SK-N-SH (cell line): Measurements from ENCODE around the gene RAB3GAP2. TPM values are rescaled to one million over a fixed set of nuclear protein-coding genes. Genes with fewer than 3 reads are reported as not detected.
"Not testable (repeated sequence)": the region's sequence is repeated elsewhere in the genome, so short reads cannot be mapped to it uniquely, and the experiment has no call there.

ENCODE experiments used
- CTCF ChIA-PET: fragments of 300-600, 350-600 bp; formaldehyde crosslinking; extraction: SDS; loops from one replicate; lab custom pipeline; 2021; lab: Yijun Ruan, JAX
- POLR2A ChIA-PET: fragments of 350-600 bp; sonication (Branson Sonifier 250); formaldehyde crosslinking; extraction: SDS; loops from one replicate; lab custom pipeline; 2020; ENCODE audit warnings: antibody characterized with exemption, inconsistent platforms; lab: Yijun Ruan, JAX
- DNase-seq: peaks from one replicate; pipeline ENCODE4 v3.0.0; 2012
- H2AFZ ChIP-seq: fragments of 200-600 bp; sonication (generic); 2 replicates; pipeline ENCODE4 v1.8.1; 2016; ENCODE audit warnings: antibody characterized with exemption, mild to moderate bottlenecking, low read depth
- H3F3A ChIP-seq: fragments of 200-600 bp; sonication (generic); replicated peaks from 2 replicates; pipeline ENCODE3; 2016; ENCODE audit warnings: antibody characterized with exemption, mild to moderate bottlenecking; ENCODE audit not compliant: insufficient read depth
- H3K27ac ChIP-seq, 2 experiments: fragments of 200-500 bp in 1 of 2; fragments of 200-600 bp in 1 of 2; sonication (Bioruptor generic) in 1 of 2; sonication (generic), shearing (Covaris generic) in 1 of 2; 2 replicates each; pipeline versions ENCODE4 v1.5.1 to v1.6.1; 2014 to 2016; ENCODE audit warnings: low read depth in 2 of 2, inconsistent platforms in 1 of 2, low read length in 1 of 2, mild to moderate bottlenecking in 1 of 2, mixed read lengths in 1 of 2
- H3K27me3 ChIP-seq: fragments of 200-600 bp; sonication (generic), shearing (Covaris generic); 2 replicates; pipeline ENCODE4 v1.6.1; 2016; ENCODE audit warnings: mixed run types; ENCODE audit not compliant: insufficient read depth
- H3K36me3 ChIP-seq, 2 experiments: fragments of 200-500 bp in 1 of 2; fragments of 200-600 bp in 1 of 2; sonication (Bioruptor generic) in 1 of 2; sonication (generic) in 1 of 2; replicated peaks in 1 of 2; 2 replicates each; pipeline versions ENCODE3 to v1.5.1; 2014 to 2016; ENCODE audit warnings: low read length in 1 of 2, mild to moderate bottlenecking in 1 of 2; ENCODE audit not compliant: insufficient read depth in 2 of 2, control insufficient read depth in 1 of 2
- H3K4me1 ChIP-seq, 2 experiments: fragments of 200-500 bp in 1 of 2; fragments of 200-600 bp in 1 of 2; sonication (Bioruptor generic) in 1 of 2; sonication (generic), shearing (Covaris generic) in 1 of 2; 2 replicates each; pipeline versions ENCODE4 v1.5.1 to v1.6.1; 2014 to 2016; ENCODE audit warnings: low read depth in 1 of 2, low read length in 1 of 2, mixed run types in 1 of 2; ENCODE audit not compliant: insufficient read depth in 2 of 2, control insufficient read depth in 1 of 2
- H3K4me2 ChIP-seq: fragments of 200-600 bp; sonication (generic), shearing (Covaris generic); 2 replicates; pipeline ENCODE4 v1.6.1; 2017; ENCODE audit warnings: mixed run types
- H3K4me3 ChIP-seq, 2 experiments: fragments of 200-500 bp in 1 of 2; fragments of 200-600 bp in 1 of 2; sonication (Bioruptor generic) in 1 of 2; sonication (generic), shearing (Covaris generic) in 1 of 2; 2 replicates each; pipeline versions ENCODE4 v1.5.1 to v1.8.1; 2014 to 2016; ENCODE audit warnings: low read depth in 2 of 2, inconsistent platforms in 1 of 2, low read length in 1 of 2, mild to moderate bottlenecking in 1 of 2, mixed read lengths in 1 of 2, moderate library complexity in 1 of 2
- H3K79me2 ChIP-seq: fragments of 200-600 bp; sonication (generic); 2 replicates; pipeline ENCODE4 v1.8.1; 2017; ENCODE audit warnings: mild to moderate bottlenecking; ENCODE audit not compliant: insufficient read depth
- H3K9ac ChIP-seq: fragments of 200-600 bp; sonication (generic); 2 replicates; pipeline ENCODE4 v1.6.1; 2017; ENCODE audit warnings: mixed run types
- H3K9me2 ChIP-seq: fragments of 200-600 bp; sonication (generic); 2 replicates; pipeline ENCODE4 v1.6.1; 2017; ENCODE audit warnings: mixed run types
- H3K9me3 ChIP-seq: fragments of 200-600 bp; sonication (generic); 2 replicates; pipeline ENCODE4 v1.6.1; 2017; ENCODE audit warnings: mixed run types, mild to moderate bottlenecking, moderate library complexity
- H4K20me1 ChIP-seq: fragments of 200-600 bp; sonication (generic); 2 replicates; pipeline ENCODE4 v1.6.1; 2017; ENCODE audit warnings: mild to moderate bottlenecking, mixed run types; ENCODE audit not compliant: insufficient read depth
- JUND ChIP-seq: IDR thresholded peaks from 2 replicates; pipeline ENCODE4 v1.4.0; 2012
- MEF2A ChIP-seq: IDR thresholded peaks from 2 replicates; pipeline ENCODE4 v1.4.0; 2012; ENCODE audit warnings: low read depth, borderline replicate concordance
- MXI1 ChIP-seq: IDR thresholded peaks from 2 replicates; pipeline ENCODE4 v1.6.1; 2012; ENCODE audit warnings: mild to moderate bottlenecking, low read depth, low read length, improper control_type of control experiment
- NFIC ChIP-seq: IDR thresholded peaks from 2 replicates; pipeline ENCODE4 v1.4.0; 2012; ENCODE audit warnings: borderline replicate concordance
- RAD21 ChIP-seq: IDR thresholded peaks from 2 replicates; pipeline ENCODE4 v1.6.1; 2012; ENCODE audit warnings: mild to moderate bottlenecking, low read length
- RFX5 ChIP-seq: IDR thresholded peaks from 2 replicates; pipeline ENCODE4 v1.6.1; 2012; ENCODE audit warnings: mild to moderate bottlenecking, improper control_type of control experiment, low read length
- SMC3 ChIP-seq: IDR thresholded peaks from 2 replicates; pipeline ENCODE4 v1.6.1; 2012; ENCODE audit warnings: low read depth, low read length, improper control_type of control experiment
- TEAD4 ChIP-seq: IDR thresholded peaks from 2 replicates; pipeline ENCODE4 v1.4.0; 2012; ENCODE audit warnings: mild to moderate bottlenecking, borderline replicate concordance; ENCODE audit not compliant: insufficient read depth
- WGBS: methylation state at CpG from one replicate; pipeline ENCODE4 v1.1.6; 2017; ENCODE audit warnings: low lambda C conversion rate; 5-methylcytosine and 5-hydroxymethylcytosine counted together
- polyA plus RNA-seq, 3 experiments: library from polyadenylated mRNA; depleted of rRNA; stranded (reverse); fragments of >200 nt; gene quantifications; 2 replicates each; pipeline ENCODE4 v1.2.3, GENCODE V29; 2012
- TF ChIP-seq, protein P1 (sequence below): fragments of 200-600 bp; sonication (generic); IDR thresholded peaks from 2 replicates; pipeline ENCODE4 v1.6.1; 2017; ENCODE audit warnings: antibody characterized with exemption, mild to moderate bottlenecking, moderate library complexity
- TF ChIP-seq, protein P2 (sequence below): fragments of 150-350 bp; IDR thresholded peaks from 2 replicates; pipeline ENCODE4 v1.6.1; 2016; ENCODE audit warnings: mild to moderate bottlenecking, low read depth, low read length
- TF ChIP-seq, protein P3 (sequence below): IDR thresholded peaks from 2 replicates; pipeline ENCODE4 v1.4.0; 2012; ENCODE audit warnings: low read depth, borderline replicate concordance

Gene RAB3GAP2
- polyA plus RNA-seq, 1 of the 3 experiments (the other 2 are of a cell fraction) = 9.3 TPM

DNA sequence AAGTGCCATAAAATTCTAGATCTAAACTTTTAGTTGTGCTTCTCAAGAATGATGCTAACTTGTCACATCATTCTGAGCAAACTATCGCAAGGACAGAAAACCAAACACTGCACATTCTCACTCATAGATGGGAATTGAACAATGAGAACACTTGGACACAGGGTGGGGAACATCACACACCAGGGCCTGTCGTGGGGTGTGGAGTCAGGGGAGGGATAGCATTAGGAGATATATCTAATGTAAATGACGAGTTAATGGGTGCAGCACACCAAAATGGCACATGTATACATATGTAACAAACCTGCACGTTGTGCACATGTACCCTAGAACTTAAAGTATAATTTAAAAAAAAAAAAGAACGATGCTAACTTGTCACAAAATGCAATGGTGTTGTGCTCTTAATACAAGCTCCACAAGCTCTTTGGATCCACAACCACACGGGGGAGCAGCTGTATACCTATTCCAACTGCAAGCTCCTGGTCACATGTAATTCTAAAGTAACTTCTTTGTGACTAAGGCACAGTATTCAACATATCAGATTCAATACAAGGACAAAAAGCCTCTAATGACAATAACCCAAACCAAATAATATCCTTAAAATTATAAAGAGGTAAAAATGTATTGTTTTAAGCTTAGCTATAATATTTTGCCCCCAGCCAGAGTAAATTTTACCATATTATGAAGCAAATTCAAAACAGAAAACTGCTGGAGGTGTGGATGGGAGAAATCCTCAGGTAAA, 53.7 kb downstream of the RAB3GAP2 start:
- WGBS = 62% methylated on average over 6 of the region's 6 CpGs
- POLR2A ChIA-PET, H3K27me3 ChIP-seq, H3K9me3 ChIP-seq, H3K9me2 ChIP-seq: not testable (repeated sequence)
- DNase-seq = peak; percentile 39
- peak; percentile 50; the same call in 1 of the 2 replicates for TF ChIP-seq MXI1
- TF ChIP-seq RAD21 = peak; percentile 80
- peak; percentile 53 for TF ChIP-seq SMC3
- TF ChIP-seq, protein P1, sequence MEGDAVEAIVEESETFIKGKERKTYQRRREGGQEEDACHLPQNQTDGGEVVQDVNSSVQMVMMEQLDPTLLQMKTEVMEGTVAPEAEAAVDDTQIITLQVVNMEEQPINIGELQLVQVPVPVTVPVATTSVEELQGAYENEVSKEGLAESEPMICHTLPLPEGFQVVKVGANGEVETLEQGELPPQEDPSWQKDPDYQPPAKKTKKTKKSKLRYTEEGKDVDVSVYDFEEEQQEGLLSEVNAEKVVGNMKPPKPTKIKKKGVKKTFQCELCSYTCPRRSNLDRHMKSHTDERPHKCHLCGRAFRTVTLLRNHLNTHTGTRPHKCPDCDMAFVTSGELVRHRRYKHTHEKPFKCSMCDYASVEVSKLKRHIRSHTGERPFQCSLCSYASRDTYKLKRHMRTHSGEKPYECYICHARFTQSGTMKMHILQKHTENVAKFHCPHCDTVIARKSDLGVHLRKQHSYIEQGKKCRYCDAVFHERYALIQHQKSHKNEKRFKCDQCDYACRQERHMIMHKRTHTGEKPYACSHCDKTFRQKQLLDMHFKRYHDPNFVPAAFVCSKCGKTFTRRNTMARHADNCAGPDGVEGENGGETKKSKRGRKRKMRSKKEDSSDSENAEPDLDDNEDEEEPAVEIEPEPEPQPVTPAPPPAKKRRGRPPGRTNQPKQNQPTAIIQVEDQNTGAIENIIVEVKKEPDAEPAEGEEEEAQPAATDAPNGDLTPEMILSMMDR = peak; percentile 78
- TF ChIP-seq, all 33 proteins: peak for 4; not testable (repeated sequence) for 29
- H3K9ac ChIP-seq, H3F3A ChIP-seq, H3K4me2 ChIP-seq, H3K4me1 ChIP-seq, H3K4me3 ChIP-seq, H2AFZ ChIP-seq, H4K20me1 ChIP-seq: not testable (repeated sequence)
- Histone ChIP-seq H3K27ac (0 out of 4 replicates have a peak overlapping the region, but pooled peaks of 1 of the 2 experiments have one; percentile 22), H3K36me3 (peaks cover 7 to 14% of the 10 kb centered on the region in 2 experiments), H3K79me2 (peaks cover 46% of the 10 kb centered on the region)
- CTCF ChIA-PET = interaction anchor here (0.6 to 4.2 kb wide), 19 partner anchors 9 to 558 kb away, joined by 3 to 31 read pairs (median 3); no protein-coding TSS in a partner anchor

DNA sequence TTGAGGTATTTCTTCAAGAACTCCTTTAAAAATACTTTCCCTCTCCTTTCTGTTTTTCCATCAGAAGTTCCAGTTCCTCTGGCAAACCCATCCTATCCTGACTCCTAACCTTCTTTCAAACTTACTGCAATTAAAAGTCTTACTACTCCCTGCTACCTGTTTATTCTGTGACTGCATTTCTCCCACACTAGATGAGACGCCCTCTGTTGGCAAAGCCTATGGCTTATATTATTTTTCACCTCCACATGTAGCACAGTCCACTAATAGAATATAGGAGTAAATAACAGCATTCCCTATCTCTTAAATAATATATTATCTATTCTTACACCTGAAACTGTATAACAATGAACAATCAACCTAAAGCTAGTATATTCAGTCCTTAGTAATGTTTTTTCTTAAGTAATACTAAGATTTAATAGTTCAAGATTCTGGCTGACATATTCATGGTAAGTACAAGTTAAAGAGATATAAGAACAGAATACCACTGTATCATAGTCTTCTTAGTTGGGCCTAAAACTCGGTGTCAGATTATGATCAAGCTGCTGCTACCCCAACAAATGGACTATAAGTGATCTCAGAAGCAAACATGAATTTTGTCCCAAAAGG, 54.8 kb downstream of the RAB3GAP2 start:
- ChIA-PET POLR2A (no interaction called here), CTCF (interaction anchor here (0.9 to 3.5 kb wide), 7 partner anchors 12 to 558 kb away, joined by 3 to 21 read pairs (median 4); no protein-coding TSS in a partner anchor)
- Histone ChIP-seq H3F3A (peaks cover 8% of the 10 kb centered on the region), H3K79me2 (peaks cover 42% of the 10 kb centered on the region), H2AFZ (no peak overlapping the region), H3K4me1 (no peaks in the 10 kb centered on the region; a peak in 1 of 4 replicates), H3K4me2 (no peak overlapping the region), H3K4me3 (no peak overlapping the region), H3K27ac (no peak overlapping the region), H4K20me1 (no peaks in the 10 kb centered on the region), H3K9me2 (no peaks in the 10 kb centered on the region), H3K36me3 (peaks cover 12 to 14% of the 10 kb centered on the region in 2 experiments), H3K27me3 (no peaks in the 10 kb centered on the region), H3K9me3 (no peaks in the 10 kb centered on the region), H3K9ac (no peak overlapping the region)
- WGBS = 82% methylated on average over 2 of the region's 2 CpGs
- DNase-seq = no peak
- TF ChIP-seq RAD21 = no peak
- TF ChIP-seq, protein P2, sequence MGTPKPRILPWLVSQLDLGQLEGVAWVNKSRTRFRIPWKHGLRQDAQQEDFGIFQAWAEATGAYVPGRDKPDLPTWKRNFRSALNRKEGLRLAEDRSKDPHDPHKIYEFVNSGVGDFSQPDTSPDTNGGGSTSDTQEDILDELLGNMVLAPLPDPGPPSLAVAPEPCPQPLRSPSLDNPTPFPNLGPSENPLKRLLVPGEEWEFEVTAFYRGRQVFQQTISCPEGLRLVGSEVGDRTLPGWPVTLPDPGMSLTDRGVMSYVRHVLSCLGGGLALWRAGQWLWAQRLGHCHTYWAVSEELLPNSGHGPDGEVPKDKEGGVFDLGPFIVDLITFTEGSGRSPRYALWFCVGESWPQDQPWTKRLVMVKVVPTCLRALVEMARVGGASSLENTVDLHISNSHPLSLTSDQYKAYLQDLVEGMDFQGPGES = no peak
- no peak for TF ChIP-seq NFIC
- TF ChIP-seq JUND = no peak
- TF ChIP-seq MEF2A = no peak
- TF ChIP-seq TEAD4 = no peak
- TF ChIP-seq, protein P3, sequence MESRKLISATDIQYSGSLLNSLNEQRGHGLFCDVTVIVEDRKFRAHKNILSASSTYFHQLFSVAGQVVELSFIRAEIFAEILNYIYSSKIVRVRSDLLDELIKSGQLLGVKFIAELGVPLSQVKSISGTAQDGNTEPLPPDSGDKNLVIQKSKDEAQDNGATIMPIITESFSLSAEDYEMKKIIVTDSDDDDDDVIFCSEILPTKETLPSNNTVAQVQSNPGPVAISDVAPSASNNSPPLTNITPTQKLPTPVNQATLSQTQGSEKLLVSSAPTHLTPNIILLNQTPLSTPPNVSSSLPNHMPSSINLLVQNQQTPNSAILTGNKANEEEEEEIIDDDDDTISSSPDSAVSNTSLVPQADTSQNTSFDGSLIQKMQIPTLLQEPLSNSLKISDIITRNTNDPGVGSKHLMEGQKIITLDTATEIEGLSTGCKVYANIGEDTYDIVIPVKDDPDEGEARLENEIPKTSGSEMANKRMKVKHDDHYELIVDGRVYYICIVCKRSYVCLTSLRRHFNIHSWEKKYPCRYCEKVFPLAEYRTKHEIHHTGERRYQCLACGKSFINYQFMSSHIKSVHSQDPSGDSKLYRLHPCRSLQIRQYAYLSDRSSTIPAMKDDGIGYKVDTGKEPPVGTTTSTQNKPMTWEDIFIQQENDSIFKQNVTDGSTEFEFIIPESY = no peak
- no peak for TF ChIP-seq RFX5
- TF ChIP-seq, protein P1 = peak; percentile 49
